Cardiac fibroblast (primary cell): ENCODE data around the gene JPH2.
A peak's percentile ranks its signal among the peaks of the same experiment; 100 is the strongest.

Experiments
- DNase-seq, 2 donors: peaks; one replicate each; pipeline versions ENCODE4 v3.0.0 to v3.0.0-alpha.2; 2010; ENCODE audit warnings: low read depth in 2 of 2
- H3K4me3 ChIP-seq, 2 donors: replicated peaks in 1 of 2; 1 replicate in 1 of 2; 2 replicates in 1 of 2; pipeline ENCODE4 v1.5.1; 2011; ENCODE audit warnings: low read depth in 2 of 2, low read length in 2 of 2, mild to moderate bottlenecking in 2 of 2, moderate library complexity in 1 of 2
- TF ChIP-seq, protein P1 (sequence below): IDR thresholded peaks from one replicate; pipeline ENCODE4 v1.5.1; 2011; ENCODE audit warnings: low read depth, mild to moderate bottlenecking, low read length, inconsistent platforms

JPH2 gene

DNA sequence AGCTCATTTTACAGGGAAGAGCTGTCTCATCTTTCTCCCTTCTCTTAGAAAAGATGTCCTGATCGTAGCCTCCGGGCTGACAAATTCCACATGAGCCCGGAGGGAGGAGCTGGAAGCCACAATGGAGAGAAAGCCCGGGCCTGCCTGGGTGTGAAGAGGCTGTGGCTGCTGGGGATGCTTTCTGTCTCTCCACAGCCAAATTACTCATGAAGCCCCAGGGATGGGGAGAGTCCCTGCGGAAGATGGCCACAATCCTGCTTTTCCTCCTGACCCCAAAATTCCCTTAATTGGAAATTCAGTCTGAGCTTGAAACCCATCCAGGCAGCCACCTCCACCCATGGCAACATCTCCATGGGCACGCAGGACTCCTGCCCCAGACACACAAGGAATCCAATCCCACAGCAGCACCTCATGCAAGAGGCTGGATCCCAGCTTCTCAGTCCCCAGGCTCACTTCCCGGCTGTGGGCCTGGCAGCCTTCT, 32.4 kb downstream of the JPH2 start:
- peak in 1 of 2 donors; percentile 25 for DNase-seq
- no peak overlapping the region for H3K4me3 ChIP-seq
- TF ChIP-seq, protein P1, sequence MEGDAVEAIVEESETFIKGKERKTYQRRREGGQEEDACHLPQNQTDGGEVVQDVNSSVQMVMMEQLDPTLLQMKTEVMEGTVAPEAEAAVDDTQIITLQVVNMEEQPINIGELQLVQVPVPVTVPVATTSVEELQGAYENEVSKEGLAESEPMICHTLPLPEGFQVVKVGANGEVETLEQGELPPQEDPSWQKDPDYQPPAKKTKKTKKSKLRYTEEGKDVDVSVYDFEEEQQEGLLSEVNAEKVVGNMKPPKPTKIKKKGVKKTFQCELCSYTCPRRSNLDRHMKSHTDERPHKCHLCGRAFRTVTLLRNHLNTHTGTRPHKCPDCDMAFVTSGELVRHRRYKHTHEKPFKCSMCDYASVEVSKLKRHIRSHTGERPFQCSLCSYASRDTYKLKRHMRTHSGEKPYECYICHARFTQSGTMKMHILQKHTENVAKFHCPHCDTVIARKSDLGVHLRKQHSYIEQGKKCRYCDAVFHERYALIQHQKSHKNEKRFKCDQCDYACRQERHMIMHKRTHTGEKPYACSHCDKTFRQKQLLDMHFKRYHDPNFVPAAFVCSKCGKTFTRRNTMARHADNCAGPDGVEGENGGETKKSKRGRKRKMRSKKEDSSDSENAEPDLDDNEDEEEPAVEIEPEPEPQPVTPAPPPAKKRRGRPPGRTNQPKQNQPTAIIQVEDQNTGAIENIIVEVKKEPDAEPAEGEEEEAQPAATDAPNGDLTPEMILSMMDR = no peak

DNA sequence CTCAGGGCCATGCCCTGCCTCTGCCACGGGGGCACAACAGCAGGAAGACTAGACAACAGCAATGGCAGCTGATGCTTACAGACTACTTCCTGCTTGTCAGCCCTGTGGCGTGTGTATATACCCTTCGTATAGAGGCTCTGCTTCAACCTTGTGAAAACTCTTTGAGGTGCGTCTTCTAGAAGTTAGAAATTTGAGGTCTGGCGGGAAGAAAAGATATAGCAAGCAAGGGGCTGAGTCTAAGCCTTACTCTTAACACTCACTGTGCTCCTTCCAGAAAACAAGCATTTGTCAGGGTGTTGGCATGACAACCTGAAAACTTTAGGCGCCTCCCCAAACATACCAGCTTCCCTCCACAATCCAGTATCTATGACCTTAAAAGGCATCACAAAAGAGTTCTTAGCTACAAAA, 33.3 kb downstream of the JPH2 start:
- DNase-seq = peak; percentile 13 to 33
- no peak overlapping the region for H3K4me3 ChIP-seq
- TF ChIP-seq, protein P1 = no peak

DNA sequence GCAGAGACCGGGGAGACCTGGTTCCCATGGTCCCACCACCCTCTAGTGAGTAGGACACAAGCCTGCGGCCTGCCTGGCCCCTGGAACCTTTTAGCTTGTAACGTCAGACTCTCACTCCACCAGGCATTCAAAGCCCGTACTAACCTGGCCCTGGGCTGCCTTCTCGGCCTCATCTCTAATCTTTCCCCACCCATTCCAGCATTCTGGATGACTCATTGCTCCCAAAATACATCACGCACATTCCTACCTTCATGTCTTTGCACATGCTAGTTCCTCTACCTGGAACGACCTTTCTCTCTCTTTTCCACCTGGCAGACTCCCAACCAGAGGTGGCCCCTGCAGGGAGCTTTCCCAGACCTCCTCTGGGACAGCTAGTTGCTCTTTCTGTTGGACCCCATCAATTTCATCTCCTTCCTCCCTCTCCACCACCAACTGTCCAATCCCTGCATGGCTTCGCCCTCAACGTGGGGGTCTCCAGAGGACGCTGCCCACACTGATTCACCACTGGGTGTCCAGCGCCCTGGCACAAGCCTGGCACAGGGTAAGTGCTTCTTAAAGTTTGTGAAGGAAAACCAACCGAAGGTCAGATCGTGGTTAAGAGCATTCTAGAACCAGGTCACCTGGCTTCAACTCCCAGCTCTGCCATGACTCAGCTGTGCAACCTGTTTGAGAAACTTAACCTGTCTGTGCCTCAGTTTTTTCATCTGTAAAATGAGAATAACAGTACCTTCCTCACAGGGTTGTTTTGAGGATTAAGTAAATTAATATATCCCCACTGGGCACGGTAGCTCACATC, 35.2 kb downstream of the JPH2 start:
- TF ChIP-seq, protein P1 = no peak
- DNase-seq = no peak
- H3K4me3 ChIP-seq = no peak overlapping the region

DNA sequence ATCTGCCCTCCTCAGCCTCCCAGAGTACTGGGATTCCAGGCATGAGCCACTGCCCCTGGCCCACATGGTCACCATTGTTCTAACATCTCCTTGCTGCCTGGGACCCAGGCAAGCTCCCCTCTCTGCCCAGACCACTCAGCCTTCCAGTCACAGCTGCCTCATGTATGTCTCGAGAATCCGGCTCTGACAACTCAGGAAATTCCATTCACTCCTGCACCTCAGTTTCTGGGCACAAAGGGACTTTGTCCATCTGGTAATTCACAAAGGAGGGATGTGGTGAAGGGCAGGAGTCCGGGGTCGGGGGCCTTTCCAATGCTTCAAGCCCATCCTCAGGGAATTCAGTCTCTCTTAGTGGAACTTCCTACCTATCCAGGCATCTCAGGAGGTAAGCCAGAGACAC, 40.7 kb downstream of the JPH2 start:
- DNase-seq = no peak
- no peak overlapping the region for H3K4me3 ChIP-seq
- TF ChIP-seq, protein P1 = no peak

DNA sequence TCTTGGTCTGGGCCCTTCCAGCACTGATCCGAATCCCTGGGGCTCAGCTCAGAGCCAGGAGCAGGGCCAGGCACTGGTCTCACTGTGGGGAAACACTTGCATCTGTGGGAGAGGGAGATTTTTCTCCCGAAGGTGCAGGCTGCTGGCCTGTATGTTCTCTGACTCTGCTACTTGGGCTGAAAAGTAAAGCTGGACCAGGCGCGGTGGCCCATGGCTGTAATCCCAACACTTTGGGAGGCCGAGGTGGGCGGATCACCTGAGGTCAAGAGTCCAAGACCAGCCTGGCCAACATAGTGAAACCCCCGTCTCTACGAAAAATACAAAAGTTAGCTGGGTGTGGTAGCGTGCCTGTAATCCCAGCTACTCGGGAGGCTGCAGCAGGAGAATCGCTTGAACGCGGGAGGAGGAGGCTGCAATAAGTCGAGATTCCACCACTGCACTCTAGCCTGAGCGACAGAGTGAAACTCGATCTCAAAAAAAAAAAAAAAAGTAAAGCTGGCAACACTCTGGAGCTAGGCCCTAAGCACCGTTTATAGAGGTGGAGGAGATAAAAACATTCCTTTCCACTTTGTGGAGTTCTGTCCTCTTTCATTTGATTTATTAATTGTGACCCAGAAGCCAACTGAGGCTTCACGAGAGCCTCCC, 41.7 kb downstream of the JPH2 start:
- H3K4me3 ChIP-seq = no peak overlapping the region
- DNase-seq = no peak
- TF ChIP-seq, protein P1 = no peak

DNA sequence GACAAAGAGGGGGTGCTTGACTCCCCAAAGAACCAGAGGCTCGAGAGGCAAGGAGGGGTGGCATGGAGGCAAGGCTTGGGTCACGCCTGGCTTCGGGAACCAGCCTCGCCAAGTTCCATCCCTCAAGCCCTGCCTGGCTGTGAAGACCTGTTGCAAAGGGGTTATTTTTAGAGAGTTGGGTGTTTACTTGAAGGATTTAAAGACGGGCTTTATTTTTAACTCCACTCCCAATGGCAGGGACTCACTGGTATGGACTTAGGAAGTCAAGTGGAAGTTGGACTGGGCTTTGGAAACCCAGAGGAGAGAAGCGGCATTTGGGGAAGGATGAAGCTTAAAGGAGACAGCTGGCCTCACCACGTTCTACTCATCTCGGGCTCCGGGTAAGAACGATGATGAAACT, 43.1 kb downstream of the JPH2 start:
- TF ChIP-seq, protein P1 = no peak
- DNase-seq = no peak
- no peak overlapping the region for H3K4me3 ChIP-seq
